ENCODE data around the gene AASS.

Gene AASS

GRCh38 chr7:122038134-122038533 is 105.9 kb downstream of the AASS start:
- DNase-seq: no peak

- no peak for DNase-seq
Measured at GRCh38 chr7:122035876-122036275, 108.2 kb downstream of the AASS start.

- no peak for DNase-seq
Measured at GRCh38 chr7:122033641-122034040, 110.4 kb downstream of the AASS start.

DNA sequence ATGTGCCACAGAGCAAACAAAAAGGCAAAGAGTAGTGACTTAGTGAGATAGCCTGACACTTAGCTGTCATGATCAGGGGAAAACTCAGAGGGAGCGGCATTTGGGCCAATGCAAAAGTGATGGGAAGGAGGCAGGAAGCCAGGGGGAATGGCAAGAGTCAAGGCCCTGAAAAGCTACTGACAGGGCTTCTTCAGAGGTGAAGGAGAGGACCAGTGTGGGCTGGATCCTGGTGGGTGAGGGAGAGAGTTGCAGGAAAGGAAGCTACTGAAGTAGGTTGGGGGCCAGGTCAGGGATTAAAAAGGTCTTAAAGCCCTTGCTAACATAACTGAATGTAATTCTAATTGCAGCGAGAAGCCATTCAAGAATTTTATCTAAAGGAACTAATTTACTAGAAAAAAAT is 117.0 kb downstream of the AASS start:
- no peak for DNase-seq
